H9 (cell line): ENCODE measurements around the gene CFHR3. TPM values are rescaled to one million over a fixed set of nuclear protein-coding genes. Genes with fewer than 3 reads are reported as not detected.

Source experiments
- DNase-seq: peaks from one replicate; pipeline ENCODE4 v3.0.0-alpha.2; 2017
- H2AFZ ChIP-seq: one replicate; pipeline ENCODE4 v1.6.1; 2013; ENCODE audit warnings: mild to moderate bottlenecking, low read length, control low read depth, moderate library complexity
- H2AK5ac ChIP-seq: 2 replicates; pipeline ENCODE4 v1.6.1; 2013; ENCODE audit warnings: low read length, control low read depth, mixed read lengths; ENCODE audit not compliant: insufficient read length
- H2BK120ac ChIP-seq: one replicate; pipeline ENCODE4 v1.6.1; 2013; ENCODE audit warnings: low read depth, mild to moderate bottlenecking, low read length, control low read depth, inconsistent platforms; ENCODE audit not compliant: poor library complexity, severe bottlenecking
- H2BK12ac ChIP-seq: 2 replicates; pipeline ENCODE4 v1.6.1; 2013; ENCODE audit warnings: low read length, control low read depth, mixed read lengths, low read depth; ENCODE audit not compliant: insufficient read length
- H2BK15ac ChIP-seq: 2 replicates; pipeline ENCODE4 v1.6.1; 2013; ENCODE audit warnings: low read depth, low read length, control low read depth
- H2BK20ac ChIP-seq: one replicate; pipeline ENCODE4 v1.6.1; 2013; ENCODE audit warnings: low read depth, mild to moderate bottlenecking, low read length, control low read depth, inconsistent platforms; ENCODE audit not compliant: poor library complexity, severe bottlenecking
- H2BK5ac ChIP-seq: 2 replicates; pipeline ENCODE4 v1.6.1; 2013; ENCODE audit warnings: low read length, control low read depth, mixed read lengths; ENCODE audit not compliant: insufficient read length
- H3K14ac ChIP-seq: 2 replicates; pipeline ENCODE4 v1.6.1; 2013; ENCODE audit warnings: low read length, control low read depth; ENCODE audit not compliant: insufficient read depth
- H3K18ac ChIP-seq: 2 replicates; pipeline ENCODE4 v1.6.1; 2013; ENCODE audit warnings: low read depth, mild to moderate bottlenecking, mixed read lengths, low read length, control low read depth; ENCODE audit not compliant: insufficient read length
- H3K23ac ChIP-seq: 2 replicates; pipeline ENCODE4 v1.6.1; 2013; ENCODE audit warnings: low read length, control low read depth, mixed read lengths, low read depth; ENCODE audit not compliant: insufficient read length
- H3K23me2 ChIP-seq: 2 replicates; pipeline ENCODE4 v1.6.1; 2013; ENCODE audit warnings: low read depth, mild to moderate bottlenecking, mixed read lengths, low read length, control low read depth; ENCODE audit not compliant: insufficient read length, poor library complexity, severe bottlenecking
- H3K27ac ChIP-seq: 2 replicates; pipeline ENCODE4 v1.5.1; 2013; ENCODE audit warnings: low read length, control low read depth, mixed read lengths, low read depth; ENCODE audit not compliant: insufficient read length
- H3K27me3 ChIP-seq: 2 replicates; pipeline ENCODE4 v1.6.1; 2013; ENCODE audit warnings: low read length, control low read depth, inconsistent platforms; ENCODE audit not compliant: insufficient read depth
- H3K4ac ChIP-seq: 2 replicates; pipeline ENCODE4 v1.6.1; 2013; ENCODE audit warnings: low read depth, mild to moderate bottlenecking, control low read depth, inconsistent platforms, low read length, moderate library complexity
- H3K4me1 ChIP-seq: 2 replicates; pipeline ENCODE4 v1.6.1; 2013; ENCODE audit warnings: low read length, control low read depth, inconsistent platforms; ENCODE audit not compliant: insufficient read depth
- H3K4me2 ChIP-seq: 2 replicates; pipeline ENCODE4 v1.6.1; 2013; ENCODE audit warnings: low read length, control low read depth, mixed read lengths; ENCODE audit not compliant: insufficient read length, insufficient read depth
- H3K56ac ChIP-seq: 2 replicates; pipeline ENCODE4 v1.6.1; 2013; ENCODE audit warnings: low read depth, mild to moderate bottlenecking, mixed read lengths, low read length, control low read depth; ENCODE audit not compliant: insufficient read length
- H3K79me1 ChIP-seq: 2 replicates; pipeline ENCODE4 v1.6.1; 2013; ENCODE audit warnings: low read depth, mild to moderate bottlenecking, moderate library complexity, low read length, control low read depth, inconsistent platforms; ENCODE audit not compliant: insufficient read depth, poor library complexity, severe bottlenecking
- H3K79me2 ChIP-seq: 2 replicates; pipeline ENCODE4 v1.6.1; 2013; ENCODE audit warnings: low read length, control low read depth, inconsistent platforms; ENCODE audit not compliant: insufficient read depth
- H3K9ac ChIP-seq: 2 replicates; pipeline ENCODE4 v1.6.1; 2013; ENCODE audit warnings: low read length, control low read depth, mixed read lengths; ENCODE audit not compliant: insufficient read length; ENCODE audit errors: extremely low read depth
- H3K9me3 ChIP-seq: one replicate; pipeline ENCODE4 v1.6.1; 2013; ENCODE audit warnings: low read depth, low read length, inconsistent platforms; ENCODE audit not compliant: control insufficient read depth
- H3T11ph ChIP-seq: one replicate; pipeline ENCODE4 v1.6.1; 2013; ENCODE audit warnings: mild to moderate bottlenecking, low read length, control low read depth, inconsistent platforms
- H4K20me1 ChIP-seq: one replicate; pipeline ENCODE4 v1.6.1; 2013; ENCODE audit not compliant: control insufficient read depth, insufficient read length, insufficient read depth
- H4K5ac ChIP-seq: 2 replicates; pipeline ENCODE4 v1.6.1; 2013; ENCODE audit warnings: low read depth, mild to moderate bottlenecking, mixed read lengths, low read length, control low read depth; ENCODE audit not compliant: insufficient read length
- H4K8ac ChIP-seq: replicated peaks from 2 replicates; pipeline ENCODE4 v1.6.1; 2013; ENCODE audit warnings: low read length, control low read depth, mixed read lengths, low read depth; ENCODE audit not compliant: insufficient read length
- H4K91ac ChIP-seq: 2 replicates; pipeline ENCODE4 v1.6.1; 2013; ENCODE audit warnings: low read depth, mild to moderate bottlenecking, moderate library complexity, mixed read lengths, low read length, control low read depth; ENCODE audit not compliant: insufficient read length
- H3K27ac Mint-ChIP-seq, 3 experiments: 2 replicates in 2 of 3; 3 replicates in 1 of 3; pipeline ENCODE4 v1.8.0; 2020 to 2021; ENCODE audit warnings: mixed read lengths in 3 of 3, mild to moderate bottlenecking in 1 of 3, moderate library complexity in 1 of 3
- H3K27me3 Mint-ChIP-seq: 2 replicates; pipeline ENCODE4 v1.8.0; 2021; ENCODE audit warnings: low read depth, mild to moderate bottlenecking, moderate library complexity, mixed read lengths
- H3K36me3 Mint-ChIP-seq, 3 experiments: 2 replicates in 2 of 3; 3 replicates in 1 of 3; pipeline ENCODE4 v1.8.0; 2020 to 2021; ENCODE audit warnings: low read depth in 3 of 3, mixed read lengths in 3 of 3; ENCODE audit not compliant: insufficient read depth in 1 of 3
- H3K4me1 Mint-ChIP-seq, 2 experiments: 2 replicates each; pipeline ENCODE4 v1.8.0; 2020; ENCODE audit warnings: mixed read lengths in 2 of 2
- H3K4me3 Mint-ChIP-seq, 2 experiments: 2 replicates in 1 of 2; 3 replicates in 1 of 2; pipeline ENCODE4 v1.8.0; 2020 to 2021; ENCODE audit warnings: mild to moderate bottlenecking in 2 of 2, mixed read lengths in 2 of 2, moderate library complexity in 1 of 2
- H3K9me3 Mint-ChIP-seq, 2 experiments: 2 replicates in 1 of 2; 3 replicates in 1 of 2; pipeline ENCODE4 v1.8.0; 2020; ENCODE audit warnings: mild to moderate bottlenecking in 2 of 2, mixed read lengths in 2 of 2, moderate library complexity in 1 of 2
- total RNA-seq: library from RNA; stranded (reverse); gene quantifications from 2 replicates; pipeline ENCODE4 v1.2.1, GENCODE V29; 2021
- TF ChIP-seq, protein P1 (sequence below): fragments of 200-600 bp; sonication (generic); conservative IDR thresholded peaks from 3 replicates; pipeline ENCODE4 v1.8.0; 2021; ENCODE audit warnings: antibody characterized with exemption, mild to moderate bottlenecking

CFHR3 gene
- total RNA-seq, 1 experiment from 2014 or later = 1.4 TPM

DNA sequence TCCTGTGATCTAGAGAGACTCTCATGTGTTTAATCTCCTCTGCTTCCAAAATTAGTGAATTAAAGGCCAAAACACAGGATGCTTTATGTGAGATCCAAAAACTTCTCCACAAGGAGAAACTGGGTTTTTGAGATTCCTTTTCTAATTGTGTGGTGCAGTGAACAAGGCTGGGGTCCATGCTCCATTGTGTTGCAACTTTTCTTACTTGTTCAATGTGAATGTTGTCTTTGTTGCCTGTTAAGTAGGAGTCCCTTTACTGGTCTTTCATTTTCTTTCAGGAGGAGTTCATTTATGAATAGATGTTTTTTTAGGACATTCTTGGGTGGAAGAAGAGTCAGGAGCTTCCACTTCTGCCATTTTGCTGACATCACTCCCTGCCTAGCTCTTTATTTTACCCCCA is 40.6 kb upstream of the CFHR3 start:
- TF ChIP-seq, protein P1, sequence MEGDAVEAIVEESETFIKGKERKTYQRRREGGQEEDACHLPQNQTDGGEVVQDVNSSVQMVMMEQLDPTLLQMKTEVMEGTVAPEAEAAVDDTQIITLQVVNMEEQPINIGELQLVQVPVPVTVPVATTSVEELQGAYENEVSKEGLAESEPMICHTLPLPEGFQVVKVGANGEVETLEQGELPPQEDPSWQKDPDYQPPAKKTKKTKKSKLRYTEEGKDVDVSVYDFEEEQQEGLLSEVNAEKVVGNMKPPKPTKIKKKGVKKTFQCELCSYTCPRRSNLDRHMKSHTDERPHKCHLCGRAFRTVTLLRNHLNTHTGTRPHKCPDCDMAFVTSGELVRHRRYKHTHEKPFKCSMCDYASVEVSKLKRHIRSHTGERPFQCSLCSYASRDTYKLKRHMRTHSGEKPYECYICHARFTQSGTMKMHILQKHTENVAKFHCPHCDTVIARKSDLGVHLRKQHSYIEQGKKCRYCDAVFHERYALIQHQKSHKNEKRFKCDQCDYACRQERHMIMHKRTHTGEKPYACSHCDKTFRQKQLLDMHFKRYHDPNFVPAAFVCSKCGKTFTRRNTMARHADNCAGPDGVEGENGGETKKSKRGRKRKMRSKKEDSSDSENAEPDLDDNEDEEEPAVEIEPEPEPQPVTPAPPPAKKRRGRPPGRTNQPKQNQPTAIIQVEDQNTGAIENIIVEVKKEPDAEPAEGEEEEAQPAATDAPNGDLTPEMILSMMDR = no peak
- Mint-ChIP-seq H3K4me1 (peaks cover 6% of the 10 kb centered on the region in 2 experiments), H3K36me3 (peaks cover 6 to 12% (median 11%) of the 10 kb centered on the region in 3 experiments), H3K4me3 (no peak overlapping the region), H3K27me3 (no peaks in the 10 kb centered on the region; the same call in 1 of the 2 replicates), H3K9me3 (peaks cover 13 to 18% of the 10 kb centered on the region in 2 experiments), H3K27ac (no peak overlapping the region; a peak in 2 of 7 replicates)
- H4K20me1 ChIP-seq = no peaks in the 10 kb centered on the region
- no peak overlapping the region for H3K9ac ChIP-seq
- no peak overlapping the region for H4K91ac ChIP-seq
- no peak overlapping the region for H3K4me2 ChIP-seq
- no peak overlapping the region for H3T11ph ChIP-seq
- H3K23ac ChIP-seq = no peak overlapping the region
- no peak overlapping the region for H2BK20ac ChIP-seq
- no peak overlapping the region for H4K5ac ChIP-seq
- no peak overlapping the region for H3K27ac ChIP-seq
- no peak for DNase-seq
- H3K14ac ChIP-seq = no peak overlapping the region
- no peak overlapping the region for H3K18ac ChIP-seq
- no peaks in the 10 kb centered on the region for H3K79me2 ChIP-seq
- no peak overlapping the region for H4K8ac ChIP-seq
- H3K56ac ChIP-seq = no peak overlapping the region
- H2AK5ac ChIP-seq = no peak overlapping the region
- H2BK5ac ChIP-seq = no peak overlapping the region
- no peak overlapping the region for H2BK120ac ChIP-seq
- no peaks in the 10 kb centered on the region for H3K4me1 ChIP-seq
- H3K4ac ChIP-seq = no peak overlapping the region
- H2AFZ ChIP-seq = peak overlapping the region; percentile 52
- H3K27me3 ChIP-seq = no peaks in the 10 kb centered on the region
- no peaks in the 10 kb centered on the region for H3K23me2 ChIP-seq
- no peak overlapping the region for H2BK12ac ChIP-seq
- H3K9me3 ChIP-seq = no peaks in the 10 kb centered on the region
- H2BK15ac ChIP-seq = no peak overlapping the region
- H3K79me1 ChIP-seq = no peaks in the 10 kb centered on the region
